MM.1S (cell line): ENCODE measurements around the gene A4GALT.

Experiments
- CTCF ChIP-seq: fragments of 300-600 bp; sonication (generic); IDR thresholded peaks from 2 replicates; pipeline ENCODE4 v1.5.1; 2016; ENCODE audit warnings: antibody characterized with exemption, low read length, mixed read lengths
- EZH2 ChIP-seq: fragments of 300-600 bp; sonication (generic); optimal IDR thresholded peaks from 2 replicates; pipeline ENCODE3; 2017; ENCODE audit warnings: low read depth, mild to moderate bottlenecking, antibody characterized with exemption, low read length, mixed read lengths

GRCh38 chr22:42745118-42745517 lies 24.4 kb upstream of the A4GALT start:
- no peak for TF ChIP-seq CTCF
- TF ChIP-seq EZH2: no peak
